GM21526 (cell line): ENCODE data around the gene GABRB2.

Source experiments
- ATAC-seq: cut with Tn5 transposase; IDR thresholded peaks from one replicate; pipeline ENCODE4 v1.9.1; 2021; ENCODE audit warnings: moderate library complexity; ENCODE audit not compliant: unreplicated experiment, low FRiP score

GABRB2 gene

GRCh38 chr5:161391724-161392123 is 154.8 kb downstream of the GABRB2 start:
- no peak for ATAC-seq

DNA sequence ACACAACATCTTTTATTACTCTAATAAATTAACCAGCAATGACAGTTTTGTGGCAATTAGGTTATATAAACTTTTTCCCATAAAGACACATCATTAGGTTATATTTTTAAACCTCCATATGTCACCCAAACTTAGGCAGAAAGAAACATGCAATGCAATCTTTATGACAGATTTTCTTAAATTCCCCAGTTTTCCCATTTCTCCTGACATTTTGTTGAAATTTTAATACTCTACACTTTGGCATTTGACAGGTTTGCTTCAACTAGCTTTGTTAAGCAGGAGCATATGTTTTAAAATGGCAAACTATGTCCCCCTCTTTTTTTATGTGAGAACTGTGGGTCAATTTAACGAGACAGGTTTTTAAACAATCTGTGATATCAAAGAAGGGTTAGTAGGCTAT is 155.5 kb downstream of the GABRB2 start:
- no peak for ATAC-seq

DNA sequence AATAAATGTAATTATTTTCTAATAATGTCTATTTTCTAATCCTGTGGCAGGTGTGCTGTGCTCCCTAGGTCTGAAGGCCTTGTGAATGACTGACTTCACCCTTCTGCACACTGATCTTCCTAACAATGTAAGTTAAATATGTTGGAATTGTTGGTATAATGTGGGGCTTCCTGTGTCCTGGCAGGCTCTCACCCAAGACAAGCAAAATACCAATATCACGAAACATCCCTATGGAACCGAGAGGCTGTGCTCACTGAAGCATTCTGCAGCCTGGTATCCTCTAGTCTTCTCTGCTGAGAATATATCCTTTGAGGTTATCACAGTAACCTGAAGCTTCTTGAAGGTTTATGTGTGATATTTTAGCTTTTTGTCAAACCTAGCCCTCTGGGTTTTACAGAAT is 159.4 kb downstream of the GABRB2 start:
- no peak for ATAC-seq

- no peak for ATAC-seq
These were observed 161.5 kb downstream of the GABRB2 start for GRCh38 chr5:161385027-161385426.

DNA sequence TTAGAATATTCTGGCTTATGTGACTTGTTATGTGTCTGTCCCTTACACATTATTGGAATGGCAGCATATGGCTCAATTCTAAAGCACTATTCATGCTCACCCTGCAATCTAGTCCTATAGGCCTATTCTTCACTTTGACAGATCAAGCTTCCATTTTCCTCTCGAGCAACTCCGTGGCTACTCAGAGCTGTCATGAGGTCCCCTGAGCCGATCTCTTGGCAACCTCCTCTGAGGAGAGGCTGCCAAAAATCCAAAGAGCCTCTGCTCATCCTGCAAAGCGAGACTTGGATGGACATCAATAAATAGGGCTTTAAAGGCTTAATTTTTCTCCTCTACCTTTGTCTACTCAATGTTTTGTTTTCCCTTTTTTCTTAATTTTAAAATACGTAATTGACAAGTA is 163.8 kb downstream of the GABRB2 start:
- no peak for ATAC-seq

GRCh38 chr5:161380486-161380885 is 166.0 kb downstream of the GABRB2 start:
- no peak for ATAC-seq

- no peak for ATAC-seq
These were observed 167.8 kb downstream of the GABRB2 start for GRCh38 chr5:161378701-161379100.

DNA sequence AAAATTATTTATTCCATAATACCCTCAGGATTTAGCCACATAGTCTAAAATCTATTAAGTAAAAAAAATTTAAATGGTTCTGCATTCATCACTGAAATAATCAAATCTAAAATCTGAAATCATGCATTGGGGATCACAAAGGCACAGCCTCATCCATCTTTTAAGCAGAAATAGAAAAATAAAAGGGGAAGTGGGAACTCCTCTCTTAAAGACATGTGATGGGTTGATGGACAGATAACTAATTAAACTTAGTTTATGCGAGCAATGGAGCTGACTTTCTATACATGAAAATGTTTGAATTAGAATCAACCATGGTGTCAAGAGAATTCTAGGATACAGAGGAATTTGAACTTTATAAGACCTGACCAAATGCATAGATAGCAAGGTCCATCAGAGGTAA is 170.5 kb downstream of the GABRB2 start:
- no peak for ATAC-seq

GRCh38 chr5:161373345-161373707 is 173.2 kb downstream of the GABRB2 start:
- no peak for ATAC-seq

DNA sequence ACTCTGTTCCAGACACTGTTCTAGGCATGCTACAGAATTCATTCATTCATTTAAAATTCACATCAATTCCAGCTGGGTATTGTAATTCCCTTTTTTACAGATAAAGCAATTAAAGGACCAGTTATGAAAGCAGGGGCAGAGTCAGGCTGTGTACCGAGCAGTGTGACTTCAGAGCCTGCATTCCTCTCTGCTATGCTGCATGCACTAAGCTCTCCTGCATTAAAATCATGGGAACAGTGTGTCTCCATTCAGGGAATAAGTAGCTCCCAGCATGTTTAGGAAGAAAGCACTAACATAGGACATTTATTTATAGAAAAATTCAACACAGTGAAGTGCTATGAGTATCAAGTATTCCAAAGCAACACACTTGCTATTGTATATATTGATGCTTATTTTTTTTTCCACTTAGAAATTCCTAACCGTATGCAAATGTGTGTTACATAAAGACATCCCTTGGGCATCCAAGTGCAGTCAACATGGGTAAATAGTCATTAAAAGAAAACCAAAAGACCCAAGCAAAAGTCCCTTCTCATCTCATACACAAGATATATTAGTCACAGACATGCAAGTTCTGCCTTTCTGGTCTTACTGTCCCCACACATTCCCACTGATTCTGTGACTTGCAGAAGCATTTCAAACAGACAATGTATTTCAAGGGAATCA is 173.7 kb downstream of the GABRB2 start:
- ATAC-seq: no peak

- no peak for ATAC-seq
These were observed 177.5 kb downstream of the GABRB2 start for GRCh38 chr5:161369022-161369421.

DNA sequence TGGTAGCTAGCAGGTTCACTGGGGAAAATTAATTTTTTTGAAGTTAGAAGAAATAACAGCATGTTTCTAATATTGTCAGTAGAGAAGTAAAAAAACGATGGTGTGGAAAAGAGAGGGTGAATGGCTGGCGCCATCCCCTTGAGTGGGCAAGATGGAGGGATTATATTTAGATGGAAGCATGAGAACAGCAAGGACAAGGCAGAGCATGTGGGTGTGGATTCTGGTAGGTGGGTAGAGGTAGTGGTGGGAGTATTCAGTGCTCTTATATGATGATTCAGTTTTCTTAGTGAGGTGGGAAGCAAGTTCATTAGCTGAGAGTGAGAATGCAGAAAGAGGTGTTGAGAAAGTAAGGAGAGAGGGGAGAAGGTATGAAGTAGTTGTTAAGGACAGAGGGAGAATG is 188.1 kb downstream of the GABRB2 start:
- no peak for ATAC-seq

DNA sequence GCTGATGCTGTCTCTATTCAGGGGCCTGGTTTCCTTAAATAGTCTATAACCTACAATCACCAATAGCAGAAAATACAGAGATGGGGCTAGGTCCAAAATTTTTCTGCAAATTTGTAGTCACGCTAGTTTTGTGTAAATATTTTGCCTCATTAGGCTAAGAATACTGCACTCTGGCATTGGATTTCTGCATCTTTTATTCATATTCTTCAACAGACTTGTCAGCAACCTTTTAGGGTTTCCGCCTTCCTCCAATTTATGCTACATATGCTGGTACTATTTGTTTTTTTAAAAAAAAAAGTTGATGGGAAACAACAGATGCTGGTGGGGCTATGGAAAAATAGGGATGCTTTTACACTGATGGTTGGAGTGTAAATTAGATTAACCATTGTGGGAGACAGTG is 202.3 kb downstream of the GABRB2 start:
- ATAC-seq: no peak

DNA sequence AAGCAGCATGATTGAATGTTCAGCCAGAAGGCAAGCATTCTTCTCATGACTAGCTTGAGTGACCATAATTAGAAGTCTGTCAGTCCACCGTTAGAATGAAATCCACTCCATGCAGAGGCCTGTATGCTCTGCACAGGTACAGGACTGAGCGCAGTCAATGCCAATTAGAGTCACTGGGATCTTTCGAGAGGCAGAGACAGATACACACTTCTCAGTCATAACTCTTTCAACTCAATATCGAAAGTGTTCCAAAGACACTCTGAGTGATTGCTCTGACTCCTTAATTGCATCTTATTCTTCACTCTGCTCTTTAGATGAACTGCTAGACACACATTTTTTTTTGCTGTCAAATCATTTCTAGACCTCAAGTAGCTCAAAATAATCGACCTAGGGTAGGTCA is 203.6 kb downstream of the GABRB2 start:
- no peak for ATAC-seq

GRCh38 chr5:161340012-161340411 is 206.5 kb downstream of the GABRB2 start:
- ATAC-seq: no peak

- ATAC-seq: no peak
These were observed 213.2 kb downstream of the GABRB2 start for GRCh38 chr5:161333194-161333880.

DNA sequence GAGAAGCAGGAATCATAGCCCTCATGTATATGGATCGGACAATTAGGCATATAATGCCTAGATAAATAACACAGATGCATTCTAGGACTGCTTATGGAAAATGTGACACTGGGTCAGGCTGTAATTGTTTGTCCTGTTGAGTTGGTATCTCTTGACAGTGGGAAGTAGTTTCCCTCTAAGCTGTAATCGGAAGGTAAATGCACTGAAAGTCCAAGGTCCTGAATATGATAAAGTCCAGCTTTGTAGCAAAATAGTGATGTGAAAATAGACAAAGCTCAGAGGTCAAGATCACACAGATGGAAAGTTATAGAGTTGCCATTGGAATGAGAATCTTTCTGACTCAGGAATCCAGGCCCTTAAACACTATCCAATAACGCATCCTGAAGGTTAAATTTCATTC is 214.2 kb downstream of the GABRB2 start:
- no peak for ATAC-seq

DNA sequence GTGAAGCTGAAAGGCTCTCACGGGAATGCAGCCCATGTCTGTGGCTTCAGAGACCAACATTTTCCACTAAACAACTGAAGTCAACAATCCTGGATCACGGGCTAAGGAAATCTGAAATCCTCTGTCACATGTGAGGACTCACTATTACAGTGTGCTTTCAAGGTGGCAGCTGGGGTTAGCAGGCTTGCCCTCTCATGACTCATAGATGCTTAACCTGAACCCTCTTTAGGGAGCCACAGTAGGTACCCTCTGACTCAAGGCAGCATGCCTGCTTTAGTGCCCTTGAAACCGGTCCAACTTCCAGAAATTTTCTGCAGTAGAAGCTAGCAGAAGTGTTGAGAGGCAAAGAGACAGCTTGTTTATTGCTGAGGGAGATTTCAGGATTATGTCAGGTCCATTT is 232.5 kb downstream of the GABRB2 start:
- ATAC-seq: no peak

GRCh38 chr5:161312882-161313281 is 233.6 kb downstream of the GABRB2 start:
- no peak for ATAC-seq

GRCh38 chr5:161311965-161312364 is 234.6 kb downstream of the GABRB2 start:
- peak; percentile 34 for ATAC-seq

DNA sequence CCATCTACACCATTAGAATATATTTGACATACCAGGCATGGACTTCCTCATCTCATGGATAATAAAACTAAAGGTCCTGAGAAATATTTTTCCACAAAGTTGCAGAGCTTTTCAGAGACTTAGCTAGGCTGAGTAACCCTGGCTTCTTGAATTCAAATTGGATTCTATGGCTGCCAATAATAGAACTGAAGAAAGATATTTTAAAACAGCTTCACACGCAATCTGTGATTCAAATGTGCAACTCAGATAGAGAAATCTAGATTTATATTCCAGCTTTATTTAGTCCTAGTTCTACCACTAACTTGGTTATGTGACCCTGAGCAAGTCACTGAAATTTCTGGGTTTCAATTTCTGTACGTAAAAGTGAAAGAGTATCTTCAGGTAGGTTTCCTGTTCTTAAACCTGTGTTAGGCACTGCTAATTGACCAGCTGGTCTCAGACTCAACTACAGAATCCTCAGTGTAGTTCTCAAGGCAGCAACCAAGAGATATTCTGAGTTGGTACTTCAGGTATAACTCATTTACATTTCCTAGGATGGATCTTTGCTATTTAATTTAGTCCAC is 235.3 kb downstream of the GABRB2 start:
- peak; percentile 97 for ATAC-seq

- ATAC-seq: no peak
These were observed 240.1 kb downstream of the GABRB2 start for GRCh38 chr5:161306351-161306995.
